ENCODE measurements around the gene PUSL1.

- no peak for TF ChIP-seq CTCF (conservative IDR thresholded peaks at IDR 0.05; ENCODE audit: low read depth, low read length)
- TF ChIP-seq EZH2 (IDR thresholded peaks at IDR 0.05; ENCODE audit: borderline replicate concordance, low read depth, low read length, poor library complexity, severe bottlenecking), result no peak
These were observed 1.1 kb downstream of the PUSL1 start for GRCh38 chr1:1309251-1310108.
